ENCODE results near the gene PDIA2.

PDIA2 gene

GRCh38 chr16:309476-309875 lies 26.5 kb downstream of the PDIA2 start:
- DNase-seq = no peak
- no peak for TF ChIP-seq CTCF (IDR thresholded peaks at IDR 0.05)
- Histone ChIP-seq H3K27ac (no peak overlapping the region), H3K9me3 (no peaks in the 10 kb centered on the region), H3K36me3 (peaks cover 36 to 73% (median 55%) of the 10 kb centered on the region in 3 donors), H3K4me3 (no peak overlapping the region), H3K27me3 (no peaks in the 10 kb centered on the region), H3K4me1 (no peaks in the 10 kb centered on the region)
- intact Hi-C loops (cut with DNase I; ENCODE audit: low total_unique reads) = no loop called here

- no peak for TF ChIP-seq CTCF (IDR thresholded peaks at IDR 0.05)
- no peak for DNase-seq
- H3K4me3 ChIP-seq = no peak overlapping the region
- intact Hi-C loops (cut with DNase I; ENCODE audit: low total_unique reads) = no loop called here
- H3K4me1 ChIP-seq = no peaks in the 10 kb centered on the region
- H3K36me3 ChIP-seq = peaks cover 30 to 63% (median 51%) of the 10 kb centered on the region in 3 donors
- no peaks in the 10 kb centered on the region for H3K9me3 ChIP-seq
- H3K27ac ChIP-seq = no peak overlapping the region
- no peaks in the 10 kb centered on the region for H3K27me3 ChIP-seq
These were observed 28.8 kb downstream of the PDIA2 start for GRCh38 chr16:311725-312124.

DNA sequence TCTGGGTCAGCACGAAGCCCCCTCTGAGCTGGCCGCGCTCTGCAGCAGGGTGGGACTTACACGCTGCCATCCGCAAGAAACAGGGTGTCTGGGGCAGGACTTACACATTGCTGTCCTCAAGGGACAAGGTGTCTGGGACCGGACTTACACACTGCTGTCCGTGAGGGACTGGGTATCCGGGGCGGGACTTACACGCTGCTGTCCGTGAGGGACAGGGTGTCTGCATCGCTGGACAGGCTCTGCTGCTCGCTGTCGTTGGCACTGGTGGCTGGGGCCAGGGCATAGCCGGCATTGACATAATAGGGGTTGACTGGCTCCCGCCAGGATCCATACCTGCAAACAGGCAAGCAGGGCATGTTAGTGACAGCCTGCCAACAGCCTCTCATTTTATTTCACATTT lies 31.4 kb downstream of the PDIA2 start:
- no peak overlapping the region for H3K27ac ChIP-seq
- no peaks in the 10 kb centered on the region for H3K4me1 ChIP-seq
- no peak for DNase-seq
- intact Hi-C loops (cut with DNase I; ENCODE audit: low total_unique reads) = no loop called here
- no peaks in the 10 kb centered on the region for H3K9me3 ChIP-seq
- H3K27me3 ChIP-seq = no peaks in the 10 kb centered on the region
- no peak for TF ChIP-seq CTCF (IDR thresholded peaks at IDR 0.05)
- H3K36me3 ChIP-seq = peaks cover 19 to 53% (median 42%) of the 10 kb centered on the region in 3 donors
- H3K4me3 ChIP-seq = no peak overlapping the region

DNA sequence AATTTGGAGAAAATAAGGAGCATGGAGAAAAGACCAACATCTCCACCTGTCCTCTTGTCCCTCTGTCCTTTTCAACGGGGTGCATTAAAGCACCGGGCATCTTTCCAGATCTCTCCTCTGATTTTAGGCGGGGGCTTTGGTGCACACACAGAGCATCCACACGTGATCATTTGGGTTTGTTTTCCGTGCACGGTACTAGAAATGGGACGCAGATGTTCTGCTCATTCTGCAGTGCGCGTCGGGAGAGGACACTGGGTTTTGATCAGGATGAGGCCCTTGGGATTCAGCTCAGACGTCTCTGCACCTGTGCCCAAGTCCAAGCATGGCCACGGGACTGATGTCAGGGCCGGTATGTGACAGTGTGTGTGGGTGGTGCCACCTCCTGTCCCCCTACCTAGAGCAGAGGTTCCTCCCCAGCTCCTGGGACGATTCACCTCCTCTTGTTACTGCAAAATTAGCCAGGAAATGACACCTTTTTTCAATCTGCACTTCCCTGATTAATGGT lies 31.9 kb downstream of the PDIA2 start:
- no peak overlapping the region for H3K4me3 ChIP-seq
- intact Hi-C loops (cut with DNase I; ENCODE audit: low total_unique reads) = no loop called here
- DNase-seq = no peak
- no peak overlapping the region for H3K27ac ChIP-seq
- no peaks in the 10 kb centered on the region for H3K27me3 ChIP-seq
- no peak for TF ChIP-seq CTCF (IDR thresholded peaks at IDR 0.05)
- no peaks in the 10 kb centered on the region for H3K4me1 ChIP-seq
- peaks cover 19 to 51% (median 38%) of the 10 kb centered on the region in 3 donors for H3K36me3 ChIP-seq
- no peaks in the 10 kb centered on the region for H3K9me3 ChIP-seq

GRCh38 chr16:316741-317464 lies 33.9 kb downstream of the PDIA2 start:
- intact Hi-C loops (cut with DNase I; ENCODE audit: low total_unique reads) = no loop called here
- no peak for DNase-seq
- Histone ChIP-seq H3K27ac (no peak overlapping the region), H3K27me3 (no peaks in the 10 kb centered on the region), H3K36me3 (peaks cover 19 to 43% (median 37%) of the 10 kb centered on the region in 3 donors), H3K9me3 (no peaks in the 10 kb centered on the region), H3K4me3 (no peak overlapping the region), H3K4me1 (peaks cover 0 to 8% (median 0%) of the 10 kb centered on the region in 4 donors)
- TF ChIP-seq CTCF (IDR thresholded peaks at IDR 0.05) = no peak

Data from tibial artery (tissue), 4 donors.